SKM-1 (cell line): Measurements from ENCODE around the gene GALNT10.
"Not testable (repeated sequence)": the region's sequence is repeated elsewhere in the genome, so short reads cannot be mapped to it uniquely, and the experiment has no call there.

Experiments used
- DNase-seq: peaks from one replicate; lab custom pipeline; 2025; ENCODE audit not compliant: unreplicated experiment; lab: John Stamatoyannopoulos, UW

GALNT10 gene

DNA sequence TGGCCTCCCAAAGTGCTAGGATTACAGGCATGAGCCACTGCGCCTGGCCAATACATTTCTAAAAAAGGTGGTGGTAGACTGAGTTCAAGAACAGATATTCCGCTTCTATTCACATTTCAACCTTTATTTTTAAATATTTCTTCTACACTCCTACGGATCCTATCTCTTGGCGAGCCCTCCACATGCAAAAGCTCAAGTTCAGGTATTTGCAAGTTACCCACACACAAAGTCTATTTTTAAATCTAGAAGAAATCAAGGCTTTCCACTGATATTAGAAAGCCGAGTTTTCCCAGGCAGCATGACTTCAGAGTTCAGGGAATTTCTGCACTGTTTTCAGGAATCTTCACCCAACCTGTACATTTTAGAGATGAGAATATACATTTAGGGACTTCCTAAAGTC is 153.9 kb downstream of the GALNT10 start:
- DNase-seq: no peak

DNA sequence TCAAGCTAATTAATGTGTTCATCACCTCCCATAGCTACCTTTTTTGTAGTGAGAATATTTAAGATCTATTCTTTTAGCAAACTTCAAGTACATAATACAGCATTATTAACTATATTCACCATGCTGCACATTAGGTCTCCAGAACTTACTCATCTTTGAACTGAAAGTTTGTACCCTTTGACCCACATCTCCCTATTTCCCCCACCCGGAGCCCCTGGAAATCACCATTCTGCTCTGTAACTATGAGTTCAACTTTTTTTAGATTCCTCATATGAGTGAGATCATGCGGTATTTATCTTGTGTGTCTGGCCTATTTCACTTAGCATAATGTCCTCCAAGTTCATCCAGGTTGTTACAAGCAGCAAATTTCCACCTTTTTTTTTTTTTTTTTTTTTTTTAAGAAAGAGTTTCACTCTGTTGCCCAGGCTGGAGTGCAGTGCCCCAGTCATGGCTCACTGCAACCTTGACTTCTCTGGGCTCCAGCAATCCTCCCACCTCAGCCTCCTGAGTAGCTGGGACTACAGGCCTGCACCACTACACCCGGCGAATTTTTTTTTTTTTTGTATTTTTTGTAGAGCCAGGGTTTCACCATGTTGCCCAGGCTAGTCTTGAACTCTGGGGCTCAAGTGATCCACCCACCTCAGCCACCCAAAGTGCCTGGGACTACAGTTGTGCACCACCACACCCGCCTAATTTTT is 154.9 kb downstream of the GALNT10 start:
- DNase-seq: no peak

DNA sequence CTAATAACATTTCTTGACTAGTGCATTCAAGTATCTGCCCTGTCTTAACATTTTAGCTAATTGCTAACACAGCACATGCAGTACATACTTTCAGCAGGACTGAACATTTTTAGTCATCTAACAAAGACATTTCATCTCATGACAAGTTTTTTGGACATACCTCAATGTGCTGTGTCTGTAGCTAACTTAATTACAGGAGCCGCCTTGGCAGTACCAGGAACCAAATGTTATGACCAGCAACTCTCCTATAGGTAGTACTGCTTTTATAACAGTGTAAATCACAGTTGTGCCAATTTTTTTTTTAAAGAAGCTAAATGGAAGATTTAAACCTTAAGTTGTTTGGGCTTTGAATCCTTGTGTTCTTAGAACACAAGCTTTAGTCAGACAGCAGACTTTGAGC is 155.9 kb downstream of the GALNT10 start:
- DNase-seq: no peak

DNA sequence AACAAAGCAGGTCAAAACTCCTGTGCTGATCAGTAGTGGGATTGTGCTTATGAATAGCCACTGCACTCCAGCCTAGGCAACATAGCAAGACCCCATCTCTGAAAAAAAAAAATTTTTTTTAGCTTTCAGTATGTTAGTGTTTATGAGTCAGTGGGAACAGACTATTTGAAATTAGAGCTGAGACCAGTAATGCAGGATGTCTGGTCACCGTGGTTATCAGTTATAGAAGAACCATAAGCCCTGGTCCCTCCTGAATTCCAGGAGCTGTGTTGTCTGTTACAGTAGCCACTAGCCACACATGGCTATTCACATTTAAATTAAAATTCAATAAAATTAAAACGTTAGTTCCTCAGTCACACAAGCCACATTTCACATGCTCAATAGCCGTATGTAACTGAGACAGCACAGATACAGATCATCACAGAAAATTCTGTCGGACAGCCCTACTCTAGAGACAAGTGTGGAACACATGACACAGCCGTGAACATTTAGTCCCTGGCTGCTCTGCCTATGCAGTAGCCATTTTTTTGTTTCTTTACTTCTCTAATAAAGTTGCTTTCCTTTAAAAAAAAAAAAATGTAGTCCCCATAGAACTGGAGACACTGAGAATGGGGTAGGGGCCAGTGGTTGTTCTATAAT is 159.2 kb downstream of the GALNT10 start:
- no peak for DNase-seq

DNA sequence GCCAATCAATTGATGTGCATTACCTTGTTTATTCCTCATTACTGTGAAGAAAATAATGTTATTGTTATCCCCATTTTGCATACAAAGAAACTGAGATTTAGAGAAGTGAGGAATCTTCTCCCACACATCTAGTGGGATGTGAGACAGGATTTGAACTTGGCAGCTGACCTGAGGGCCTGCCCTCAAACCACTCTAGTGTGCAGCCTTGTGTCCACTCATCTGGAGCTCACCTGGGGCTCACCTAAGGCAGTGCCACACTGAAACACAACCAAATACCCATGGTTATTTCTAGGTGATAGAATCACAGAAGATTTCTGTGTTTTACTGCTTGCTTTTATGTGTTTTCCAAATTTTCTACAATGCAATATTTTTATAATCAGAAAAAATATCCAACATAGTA is 160.6 kb downstream of the GALNT10 start:
- no peak for DNase-seq

DNA sequence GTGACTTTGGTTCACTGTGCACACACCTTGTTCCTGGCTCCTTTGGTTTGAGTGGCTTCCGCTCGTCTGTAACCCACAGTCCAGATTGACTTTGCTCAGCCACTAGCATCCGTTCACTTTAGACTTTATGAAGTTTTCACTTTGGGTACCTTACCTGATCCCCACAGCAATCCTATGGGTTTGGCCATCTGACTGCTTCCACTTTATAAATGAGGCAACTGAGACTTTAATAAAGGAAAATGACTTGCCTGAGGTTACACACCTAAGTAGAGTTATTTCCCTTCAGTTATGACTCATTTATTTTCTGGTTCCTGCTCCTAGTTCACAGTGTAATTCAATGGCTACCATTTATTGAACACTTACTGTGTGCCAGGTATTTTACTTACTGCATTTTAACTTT is 161.0 kb downstream of the GALNT10 start:
- no peak for DNase-seq

DNA sequence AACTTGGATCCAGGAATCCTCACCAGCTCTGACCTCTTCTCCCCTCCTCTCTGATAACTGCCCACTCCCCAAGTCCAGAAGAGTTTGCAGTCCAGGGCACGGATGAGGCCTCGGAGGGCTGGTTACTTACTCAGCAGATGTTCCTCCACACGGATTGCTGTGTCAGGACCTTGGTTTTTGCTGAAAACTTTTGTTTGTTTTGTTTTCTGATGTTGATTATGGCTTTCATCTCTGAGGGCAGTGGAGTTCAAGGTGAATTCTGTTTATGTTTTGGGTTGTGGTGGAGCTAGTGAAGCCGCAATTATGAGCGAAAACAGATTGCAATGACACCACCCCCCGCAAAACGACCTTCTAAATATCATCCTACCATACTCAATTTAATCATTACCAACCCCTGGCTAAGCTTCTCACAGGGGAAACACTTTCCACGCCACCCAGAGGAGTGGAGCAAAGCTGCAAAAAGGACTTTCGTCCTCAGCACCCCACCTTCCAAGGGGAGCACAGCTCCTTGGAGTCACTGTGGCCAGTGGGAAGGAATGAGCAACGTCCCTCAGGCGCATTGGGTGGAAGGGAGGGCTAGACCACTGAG is 162.5 kb downstream of the GALNT10 start:
- DNase-seq: no peak

DNA sequence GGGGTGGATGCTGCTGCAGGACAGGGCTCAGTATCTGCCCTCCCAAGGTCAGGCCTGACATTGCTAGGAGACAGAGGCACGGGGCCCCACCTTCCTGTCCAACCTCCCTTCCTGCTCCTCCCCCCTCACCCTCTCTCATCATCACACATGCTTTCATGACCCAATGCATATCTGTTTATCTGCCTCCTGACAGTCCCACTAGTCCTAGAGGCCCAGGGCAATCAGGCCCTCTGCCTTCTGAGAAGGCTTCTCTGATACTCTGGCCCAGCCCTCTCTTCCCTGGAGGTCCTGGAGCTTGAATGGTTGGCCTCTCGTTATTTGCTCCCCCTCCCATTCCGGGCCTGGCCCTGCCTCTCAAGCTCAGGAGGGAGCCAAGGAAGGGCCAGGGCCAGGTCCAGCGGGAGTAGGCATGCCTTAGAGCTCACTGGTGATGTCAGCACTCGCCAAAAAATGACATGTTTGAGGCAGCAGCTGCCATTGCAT is 164.6 kb downstream of the GALNT10 start:
- DNase-seq: no peak

DNA sequence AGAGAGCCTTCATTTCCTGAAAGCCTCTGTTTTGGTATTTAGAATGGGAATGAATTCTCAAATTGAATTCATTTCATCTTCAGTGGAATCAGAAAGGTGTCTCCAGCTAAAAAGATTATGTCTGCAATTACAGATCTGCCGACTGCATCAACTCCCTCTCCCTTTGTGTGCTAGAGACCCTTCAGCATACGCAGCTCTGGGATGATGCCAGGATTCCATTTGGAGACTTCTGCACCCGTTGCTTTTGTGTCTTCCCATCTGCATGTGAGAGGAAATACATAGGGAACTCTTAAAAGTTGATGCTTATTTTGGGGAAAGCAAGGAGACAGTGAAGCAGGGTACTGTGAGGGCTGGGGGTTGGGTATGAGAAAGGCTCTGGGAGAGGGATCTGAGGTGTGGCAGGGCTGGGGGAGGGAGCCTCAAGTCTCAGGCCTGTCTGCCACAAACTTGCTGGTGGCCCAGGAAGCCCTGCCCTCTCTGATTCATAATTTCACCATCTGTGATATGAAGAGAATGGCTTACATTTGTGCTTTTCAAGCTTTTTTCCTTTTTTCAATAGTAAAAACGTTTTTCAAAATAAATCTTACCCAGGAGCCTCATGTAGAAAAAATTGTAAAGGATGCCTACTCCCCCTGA is 165.6 kb downstream of the GALNT10 start:
- DNase-seq: no peak

DNA sequence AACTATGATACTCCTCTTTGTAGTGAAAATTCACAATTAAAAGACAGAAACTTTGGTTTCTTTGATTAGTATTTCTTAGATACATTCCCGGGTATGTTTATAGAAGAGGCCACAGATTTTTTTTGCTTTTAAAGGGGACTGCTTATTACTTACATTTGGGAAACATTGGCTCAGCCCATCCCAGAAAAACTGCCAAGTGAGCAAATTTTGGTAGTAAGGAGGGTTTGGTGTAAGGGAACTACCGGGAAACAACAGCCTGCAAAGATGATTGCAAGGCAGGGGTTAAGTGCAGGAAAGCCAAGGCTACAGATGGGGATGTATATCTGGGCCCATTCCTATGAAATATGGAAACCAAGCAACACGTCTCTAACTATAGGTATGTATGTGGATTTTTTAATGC is 166.4 kb downstream of the GALNT10 start:
- no peak for DNase-seq

DNA sequence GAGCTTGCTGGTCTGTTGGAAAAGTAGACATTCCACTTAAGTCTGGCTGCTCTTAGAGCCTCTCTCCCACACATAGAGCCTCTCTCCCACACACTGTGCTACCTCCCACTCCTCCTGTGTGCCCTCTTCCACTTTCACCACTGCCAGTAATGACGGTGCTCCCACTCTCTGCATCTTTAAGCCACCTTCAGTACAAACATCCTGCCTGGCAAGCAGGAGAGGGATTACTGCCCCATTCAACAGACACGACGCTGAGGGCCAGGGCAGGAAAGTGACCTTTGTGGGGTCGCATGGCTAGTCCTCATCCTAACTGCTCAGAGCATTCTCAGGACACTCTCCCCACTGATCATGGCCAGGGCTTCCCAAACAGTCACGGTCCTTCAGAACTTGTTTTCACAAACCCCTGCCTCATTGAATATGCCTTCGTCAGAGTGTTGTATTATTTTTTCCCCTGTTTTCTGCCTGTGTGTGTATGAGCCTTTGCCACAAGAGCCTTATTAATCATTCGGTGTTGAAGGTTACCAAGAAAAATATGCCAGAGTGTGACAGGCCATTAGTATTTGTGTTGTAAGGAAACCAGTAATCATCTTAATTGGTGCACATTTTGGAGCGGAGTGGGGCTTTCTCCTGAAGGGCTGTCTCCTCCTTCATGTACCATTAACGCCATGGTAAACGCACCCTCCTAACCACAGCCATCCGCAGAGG is 168.1 kb downstream of the GALNT10 start:
- no peak for DNase-seq

DNA sequence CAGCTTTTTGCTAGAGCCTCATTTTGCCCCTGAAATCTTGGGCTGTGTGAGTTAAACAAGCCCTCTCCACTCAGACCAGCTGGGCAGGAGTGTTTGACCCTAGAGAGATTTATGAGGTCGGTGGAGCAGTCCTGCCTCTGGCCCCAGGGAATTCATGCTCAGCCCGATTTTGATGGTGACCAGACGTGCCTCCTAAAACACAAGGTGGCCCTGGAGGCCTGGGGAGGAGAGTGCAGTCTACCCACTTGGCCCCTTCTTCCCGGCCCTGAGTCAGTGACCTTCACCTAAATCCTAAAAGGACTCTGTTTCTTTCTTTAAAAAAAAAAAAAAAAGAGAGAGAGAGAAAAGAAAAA is 168.7 kb downstream of the GALNT10 start:
- DNase-seq: no peak

DNA sequence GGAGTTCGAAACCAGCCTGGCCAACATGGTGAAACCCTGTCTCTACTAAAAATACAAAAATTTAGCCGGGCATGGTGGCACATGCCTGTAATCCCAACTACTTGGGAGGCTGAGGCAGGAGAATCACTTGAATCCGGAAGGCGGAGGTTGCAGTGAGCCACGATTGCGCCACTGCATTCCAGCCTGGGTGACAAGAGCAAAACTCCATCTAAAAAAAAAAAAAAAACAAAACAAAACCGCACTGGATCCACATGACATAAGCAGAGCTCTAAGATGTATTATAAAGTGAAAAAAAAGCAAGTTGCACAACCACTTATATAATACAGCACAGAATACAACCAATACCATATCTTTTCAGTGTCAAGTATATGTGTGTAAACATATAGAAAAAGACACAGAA is 169.7 kb downstream of the GALNT10 start:
- not testable (repeated sequence) for DNase-seq

DNA sequence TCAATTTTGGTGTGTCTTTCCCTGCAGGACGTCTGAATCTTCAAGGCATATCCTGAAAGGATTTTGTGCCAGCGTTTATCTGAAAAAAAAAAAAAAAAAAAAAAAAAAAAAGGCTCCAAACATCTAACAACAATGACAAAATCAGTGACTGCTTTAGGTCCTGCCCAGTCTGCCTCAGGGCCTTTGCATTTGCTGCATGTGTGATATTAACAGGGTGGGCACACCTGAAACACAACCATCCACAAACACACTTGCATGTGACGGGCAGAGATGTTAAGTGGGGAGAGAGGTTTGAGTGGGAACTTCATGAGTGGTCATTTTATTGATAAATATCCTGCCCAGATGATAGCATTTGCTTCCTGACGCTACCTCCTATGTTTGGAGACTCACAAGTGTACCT is 172.9 kb downstream of the GALNT10 start:
- DNase-seq: no peak

DNA sequence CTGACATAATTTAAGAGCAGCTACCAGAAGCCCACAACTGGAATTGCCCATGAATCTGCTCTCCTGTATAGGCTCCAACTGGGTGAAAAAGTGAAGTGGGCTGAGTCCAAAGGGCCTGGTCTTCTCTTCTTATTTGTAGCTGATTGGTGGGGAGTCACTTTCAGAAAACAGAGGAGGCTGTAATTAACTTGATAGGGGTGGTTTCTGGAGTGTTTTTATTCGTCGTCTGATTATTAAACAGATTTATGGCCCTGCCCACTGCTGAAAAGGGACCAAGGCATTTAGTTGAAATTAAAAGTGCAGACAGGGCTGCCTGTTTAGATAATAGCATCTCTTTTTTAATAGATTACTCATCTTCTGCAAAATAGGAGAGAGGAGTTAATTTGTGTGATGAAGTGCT is 174.2 kb downstream of the GALNT10 start:
- no peak for DNase-seq

DNA sequence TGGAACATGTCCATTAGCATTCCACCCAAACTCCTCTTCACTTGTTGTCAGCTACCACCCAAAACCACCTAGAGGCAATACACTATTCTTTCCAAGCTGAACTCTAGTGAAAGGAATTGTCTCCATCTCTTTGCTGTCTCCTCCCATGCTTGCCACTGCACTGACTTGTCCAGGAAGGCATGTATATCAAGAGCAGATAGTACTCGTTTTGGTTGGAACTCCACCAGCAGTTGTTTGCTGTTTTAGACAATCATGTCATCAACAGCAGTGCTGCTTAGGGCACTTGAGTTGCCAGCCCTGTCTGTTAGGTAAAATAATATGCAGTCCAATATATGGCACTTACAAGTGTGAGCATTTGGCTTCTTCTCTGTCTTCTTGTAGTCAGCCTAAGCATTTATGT is 175.3 kb downstream of the GALNT10 start:
- DNase-seq: no peak

DNA sequence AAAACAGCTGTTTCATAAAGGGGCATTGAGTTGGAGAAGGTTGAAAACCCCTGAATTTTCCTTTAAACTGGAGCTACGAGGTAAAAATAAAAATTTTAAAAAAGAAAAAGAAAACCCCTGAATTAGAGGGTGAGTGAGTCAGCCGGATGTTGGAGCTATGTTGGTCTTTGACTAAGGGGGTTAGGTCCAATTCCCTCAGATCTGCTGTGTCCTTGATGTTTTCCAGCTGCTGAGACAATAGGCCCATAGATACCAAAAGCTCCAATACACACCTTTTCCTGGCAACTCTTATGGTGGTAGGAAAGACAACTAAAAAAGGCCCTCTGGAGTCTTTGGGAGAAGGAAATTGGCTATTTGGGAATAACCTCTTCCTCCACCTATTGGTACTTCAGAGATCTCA is 175.8 kb downstream of the GALNT10 start:
- DNase-seq: no peak

DNA sequence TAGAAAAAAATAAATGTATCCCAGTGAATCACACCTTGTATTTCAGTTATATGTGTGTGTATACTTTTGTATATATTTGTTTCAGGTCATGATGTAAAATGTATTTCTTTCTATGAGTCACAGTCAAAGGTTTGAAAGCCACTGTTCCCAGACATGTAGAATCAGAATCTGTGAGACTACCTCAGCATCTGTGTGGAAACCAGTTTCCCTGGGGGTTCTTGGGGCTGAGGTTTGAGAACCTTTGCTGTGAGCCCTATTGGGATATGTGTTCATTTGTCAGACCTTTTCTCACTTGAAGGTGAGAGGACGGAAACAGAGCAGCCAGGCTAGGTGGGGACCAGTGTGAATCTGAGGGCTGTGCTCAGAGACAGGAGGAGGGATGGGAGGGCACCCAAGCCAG is 176.6 kb downstream of the GALNT10 start:
- no peak for DNase-seq

DNA sequence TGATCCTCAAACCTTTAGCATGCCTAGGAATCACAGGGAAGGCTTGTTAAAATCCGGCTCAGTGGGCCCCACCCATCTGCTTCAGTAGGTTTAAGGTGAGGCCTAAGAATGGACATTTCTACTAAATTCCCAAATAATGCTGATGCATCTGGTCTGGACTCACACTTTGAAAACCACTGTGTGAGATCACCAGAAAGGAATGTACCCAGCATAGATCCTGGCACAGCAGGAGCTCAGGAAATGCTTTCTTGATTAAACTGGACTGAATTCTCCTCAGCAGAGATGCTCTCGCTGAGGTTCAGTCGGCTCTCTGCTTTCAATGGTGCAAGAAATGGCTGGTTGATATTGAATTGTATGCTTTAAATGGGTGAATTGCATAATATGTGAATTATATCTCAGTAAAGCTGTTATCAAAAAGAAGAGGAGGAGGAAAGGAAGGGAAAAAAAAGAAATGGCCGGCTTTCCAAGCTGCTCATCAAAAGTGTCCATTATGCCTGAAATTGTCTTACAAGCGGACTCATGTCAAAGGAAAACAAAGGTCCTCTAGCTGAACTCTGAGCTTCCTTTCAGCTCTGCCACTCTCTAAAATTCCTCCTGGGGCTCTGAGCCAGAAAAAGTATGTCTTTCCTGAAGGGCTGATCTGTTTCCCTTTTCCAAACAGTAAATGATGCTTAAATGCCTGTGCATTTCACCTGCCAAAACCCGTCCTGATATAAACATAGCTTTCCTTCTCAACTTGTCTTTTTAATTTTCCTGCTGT is 177.7 kb downstream of the GALNT10 start:
- no peak for DNase-seq

DNA sequence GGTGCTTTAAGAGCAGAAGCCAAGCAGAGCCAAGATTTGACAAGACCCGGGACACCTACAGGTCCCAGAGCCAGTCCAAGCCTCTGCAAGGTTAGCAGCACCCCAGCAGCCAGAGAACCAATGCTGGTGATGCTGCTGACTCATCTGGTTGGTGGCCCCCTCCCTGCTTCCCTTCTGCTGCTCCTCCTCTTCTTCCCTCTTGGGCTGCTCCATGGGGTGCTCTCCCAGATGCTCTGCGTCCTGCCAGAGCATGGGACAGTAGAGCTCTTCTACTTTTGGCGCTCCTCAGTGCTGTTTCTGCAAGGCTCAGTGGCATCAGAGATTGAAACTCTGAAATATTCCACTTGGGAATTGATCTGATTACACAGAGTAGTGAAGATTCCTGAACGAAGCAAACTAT is 179.1 kb downstream of the GALNT10 start:
- DNase-seq: no peak

DNA sequence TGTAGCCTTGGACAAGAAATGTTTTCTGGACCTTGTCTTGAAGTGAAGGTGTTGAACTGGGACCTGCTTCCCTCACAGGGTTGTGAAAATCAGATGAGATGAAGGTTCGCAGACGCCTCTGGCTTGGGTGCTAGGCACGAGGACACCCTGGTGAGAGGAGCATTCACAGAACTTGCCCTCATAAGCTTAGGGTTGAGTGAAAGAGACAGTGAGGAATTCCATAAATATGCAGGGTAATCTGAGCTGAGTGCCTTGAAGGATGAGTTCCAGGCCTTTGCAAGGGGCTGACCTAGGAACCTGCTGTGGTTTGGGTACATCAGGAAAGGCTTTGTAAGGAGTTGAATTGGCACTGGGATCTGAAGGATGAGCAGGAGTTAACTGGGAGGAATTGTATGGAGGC is 179.6 kb downstream of the GALNT10 start:
- no peak for DNase-seq
